ENCODE results near the gene RAB20.

GRCh38 chr13:110484290-110485048, 77.1 kb downstream of the RAB20 start:
- no peak for TF ChIP-seq ZNF507 (tag; conservative IDR thresholded peaks at IDR 0.05)
- no peak for TF ChIP-seq ZZZ3 (IDR thresholded peaks at IDR 0.05)
- TF ChIP-seq BCL6 (CRISPR knock-in tag; IDR thresholded peaks at IDR 0.05) = no peak
- TF ChIP-seq CHD2 (IDR thresholded peaks at IDR 0.05; ENCODE audit: low read depth, low read length) = no peak
